Brain pericyte (primary cell): ENCODE data around the gene AMN1.
"Not testable (repeated sequence)": the region's sequence is repeated elsewhere in the genome, so short reads cannot be mapped to it uniquely, and the experiment has no call there.

ENCODE experiments used
- DNase-seq: peaks from one replicate; pipeline ENCODE4 v3.0.0-alpha.2; 2012; ENCODE audit warnings: low read depth, low spot score

The AMN1 gene

DNA sequence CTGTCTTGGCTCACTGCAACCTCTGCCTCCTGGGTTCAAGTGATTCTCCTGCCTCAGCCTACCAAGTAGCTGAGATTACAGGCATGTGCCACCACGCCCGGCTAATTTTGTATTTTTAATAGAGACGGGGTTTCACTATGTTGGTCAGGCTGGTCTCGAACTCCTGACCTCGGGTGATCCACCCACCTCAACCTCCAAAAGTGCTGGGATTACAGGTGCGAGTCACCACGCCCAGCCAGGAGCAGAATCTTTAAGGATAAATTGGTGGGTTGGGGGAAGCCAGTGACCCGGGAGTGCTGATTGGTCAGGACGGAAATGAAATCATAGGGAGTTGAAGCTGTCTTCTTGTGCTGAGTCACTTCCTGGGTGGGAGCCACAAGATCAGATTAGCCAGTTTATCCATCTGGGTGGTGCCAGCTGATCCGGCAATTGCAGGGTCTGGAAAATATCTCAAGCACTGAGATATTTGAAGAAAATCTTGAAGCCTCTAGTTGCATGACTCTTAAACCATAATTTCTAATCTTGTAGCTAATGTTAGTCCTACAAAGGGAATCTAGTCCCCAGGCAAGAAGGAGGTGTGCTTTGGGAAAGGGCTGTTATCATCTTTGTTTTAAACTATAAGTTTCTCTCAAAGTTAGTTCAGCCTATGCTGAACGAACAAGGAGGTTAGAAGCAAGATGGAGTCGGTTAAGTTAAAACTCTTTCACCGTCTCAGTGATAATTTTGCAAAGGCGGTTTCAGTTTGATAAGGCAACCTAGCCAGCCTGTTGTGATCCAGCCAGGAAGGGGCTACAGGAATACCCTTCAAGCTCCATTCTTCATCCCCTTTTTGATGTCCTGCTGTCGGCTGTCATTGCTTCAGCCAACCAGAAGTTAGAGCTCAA, 5.0 kb upstream of the AMN1 start:
- DNase-seq: not testable (repeated sequence)

DNA sequence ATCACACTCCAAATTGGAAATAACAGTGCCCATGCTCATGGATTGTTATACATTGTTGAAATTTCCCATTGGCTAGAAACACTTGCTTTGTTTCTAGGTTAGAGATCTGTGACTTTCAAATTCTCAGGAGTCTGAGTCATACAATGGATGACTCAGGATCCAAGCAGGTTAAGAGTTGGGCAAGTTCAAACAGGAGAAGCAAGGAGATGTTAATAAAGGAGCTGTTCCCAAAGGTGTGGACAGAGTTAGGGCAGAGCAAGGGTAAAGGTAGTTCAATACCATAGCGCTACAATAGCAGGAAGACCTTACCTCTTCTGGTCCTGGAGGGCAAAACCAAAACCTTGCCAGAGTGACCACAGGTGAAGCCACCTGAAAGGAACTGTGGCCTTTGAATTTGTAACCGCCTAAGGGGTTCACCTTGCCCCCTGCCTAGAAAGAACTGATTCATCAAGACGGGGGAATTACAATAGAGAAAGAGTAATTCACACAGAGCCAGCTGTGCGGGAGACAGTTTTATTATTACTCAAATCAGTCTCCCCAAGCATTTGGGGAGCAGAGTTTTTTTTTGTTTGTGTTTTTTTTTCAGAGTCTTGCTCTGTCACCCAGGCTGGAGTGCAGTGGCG, 4.2 kb upstream of the AMN1 start:
- DNase-seq: no peak

- DNase-seq: not testable (repeated sequence)
Observed at GRCh38 chr12:31731203-31731602, 2.4 kb upstream of the AMN1 start.

- no peak for DNase-seq
Observed at GRCh38 chr12:31729705-31730104, 884 bp upstream of the AMN1 start.

GRCh38 chr12:31728289-31728916, 418 bp downstream of the AMN1 start:
- no peak for DNase-seq

- DNase-seq: no peak
Observed at GRCh38 chr12:31727192-31727591, 1.6 kb downstream of the AMN1 start.

DNA sequence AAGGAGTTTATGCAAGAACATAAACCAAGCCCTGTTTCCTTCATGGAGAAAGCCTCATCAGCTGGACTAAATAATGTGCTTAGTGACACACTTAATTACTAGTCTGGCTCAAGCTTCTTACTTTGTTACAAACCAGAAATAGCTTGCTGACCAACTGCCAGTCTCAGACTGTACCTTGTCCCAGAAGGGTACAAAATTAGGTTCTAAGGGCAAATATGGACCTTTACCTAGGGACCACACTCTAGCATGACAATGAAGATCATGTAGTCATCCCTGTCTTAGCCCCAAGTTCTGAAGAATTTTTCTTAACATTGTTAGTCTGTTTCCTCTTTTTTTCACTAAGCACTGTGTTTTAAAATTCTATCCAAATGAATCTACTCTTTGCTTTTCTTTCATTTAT, 2.2 kb downstream of the AMN1 start:
- DNase-seq: no peak

DNA sequence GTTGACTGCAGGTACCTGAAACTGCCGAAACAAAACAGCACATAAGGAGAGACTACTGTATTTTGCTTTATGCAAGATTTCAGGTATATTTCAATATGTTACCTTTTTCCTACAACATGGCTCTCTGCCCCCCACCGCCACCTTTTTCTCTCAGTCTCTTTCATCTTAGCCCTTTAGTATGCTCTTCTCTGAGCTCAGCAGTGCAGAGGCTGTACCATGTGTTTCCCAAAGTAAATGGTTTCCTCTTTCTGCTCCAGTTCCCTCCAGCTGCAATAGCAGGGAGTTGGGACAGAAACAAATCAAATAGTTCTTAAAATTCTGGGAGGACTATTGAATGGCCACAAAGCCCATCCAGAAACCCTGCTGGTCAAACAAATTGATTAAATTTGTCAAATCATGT, 4.3 kb downstream of the AMN1 start:
- no peak for DNase-seq

- DNase-seq: no peak
Observed at GRCh38 chr12:31722580-31722979, 6.2 kb downstream of the AMN1 start.

DNA sequence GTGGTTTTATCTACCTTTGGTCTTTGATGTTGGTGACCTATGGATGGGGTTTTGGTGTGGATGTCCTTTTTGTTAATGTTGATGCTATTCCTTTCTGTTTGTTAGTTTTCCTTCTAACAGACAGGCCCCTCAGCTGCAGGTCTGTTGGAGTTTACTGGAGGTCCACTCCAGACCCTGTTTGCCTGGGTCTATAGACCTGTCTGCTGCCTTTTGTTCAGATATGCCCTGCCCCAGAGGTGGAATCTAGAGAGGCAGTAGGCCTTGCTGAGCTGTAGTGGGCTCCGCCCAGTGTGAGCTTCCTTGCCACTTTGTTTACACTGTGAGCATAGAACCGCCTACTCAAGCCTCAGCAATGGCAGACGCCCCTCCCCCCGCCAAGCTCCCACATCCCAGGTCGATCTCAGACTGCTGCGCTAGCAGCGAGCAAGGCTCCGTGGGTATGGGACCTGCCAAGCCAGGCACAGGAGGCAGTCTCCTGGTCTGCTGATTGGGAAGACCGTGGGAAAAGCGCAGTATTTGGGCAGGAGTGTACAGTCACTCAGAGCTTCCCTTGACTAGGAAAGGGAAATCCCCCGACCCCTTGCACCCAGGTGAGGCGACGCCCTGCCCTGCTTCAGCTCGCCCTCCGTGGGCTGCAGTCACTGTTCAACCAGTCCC, 10.2 kb downstream of the AMN1 start:
- not testable (repeated sequence) for DNase-seq

GRCh38 chr12:31716998-31717397, 11.8 kb downstream of the AMN1 start:
- not testable (repeated sequence) for DNase-seq

GRCh38 chr12:31715283-31715825, 13.5 kb downstream of the AMN1 start:
- no peak for DNase-seq

DNA sequence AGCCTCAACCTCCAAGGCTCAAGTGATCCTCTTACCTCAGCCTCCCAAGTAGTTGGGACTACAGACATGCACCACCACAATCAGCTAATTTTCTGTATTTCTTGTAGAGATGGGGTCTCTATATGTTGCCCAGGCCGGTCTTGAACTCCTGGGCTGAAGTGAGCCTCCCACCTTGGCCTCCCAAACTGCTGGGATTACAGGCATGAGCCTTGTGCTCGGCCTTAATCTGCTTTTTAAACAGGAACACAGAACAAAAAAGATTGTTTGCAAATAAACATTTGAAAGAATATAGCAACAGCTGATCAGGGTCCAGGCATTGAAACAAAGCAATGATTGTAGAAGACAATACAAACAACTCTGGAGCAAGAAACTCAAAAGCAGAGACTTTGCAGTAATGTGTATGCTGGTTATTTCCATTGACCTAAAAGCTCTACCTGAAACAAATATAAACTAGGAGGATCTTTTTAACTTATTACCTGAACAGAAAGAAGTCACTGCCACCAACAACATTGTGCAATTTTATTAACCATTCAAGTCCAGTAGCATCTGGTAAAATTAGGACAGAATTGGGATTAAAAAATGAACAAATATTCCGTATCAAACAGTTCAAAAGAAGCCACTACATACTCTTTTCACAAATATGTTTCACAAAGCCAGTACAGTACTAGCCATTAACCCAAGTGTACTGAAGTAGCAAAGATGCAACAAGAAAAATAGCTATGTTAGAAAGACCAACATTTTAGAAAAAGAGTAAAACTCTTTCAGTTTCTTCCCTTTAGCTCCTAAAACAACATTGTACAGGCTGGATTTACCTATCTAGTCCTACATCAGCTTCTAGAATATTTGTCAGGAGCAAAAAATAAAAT, 14.2 kb downstream of the AMN1 start:
- no peak for DNase-seq

DNA sequence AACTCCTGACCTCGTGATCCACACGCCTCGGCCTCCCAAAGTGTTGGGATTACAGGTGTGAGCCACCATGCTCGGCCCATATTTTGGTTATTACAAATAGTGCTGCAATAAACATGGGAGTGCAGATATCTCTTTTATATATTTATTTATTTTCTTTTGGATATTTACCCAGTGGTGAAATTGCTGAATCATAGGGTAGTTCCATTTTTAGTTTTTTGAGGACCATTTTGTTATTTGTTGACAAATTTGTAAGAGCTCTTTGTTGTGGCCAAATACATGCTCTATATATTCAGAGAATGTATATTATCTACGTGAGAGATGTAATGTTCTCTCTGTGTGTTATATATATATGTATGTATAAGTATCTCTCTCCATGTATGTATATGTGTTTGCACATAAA, 15.9 kb downstream of the AMN1 start:
- DNase-seq: no peak

- DNase-seq: no peak
Observed at GRCh38 chr12:31710021-31710818, 18.6 kb downstream of the AMN1 start.

DNA sequence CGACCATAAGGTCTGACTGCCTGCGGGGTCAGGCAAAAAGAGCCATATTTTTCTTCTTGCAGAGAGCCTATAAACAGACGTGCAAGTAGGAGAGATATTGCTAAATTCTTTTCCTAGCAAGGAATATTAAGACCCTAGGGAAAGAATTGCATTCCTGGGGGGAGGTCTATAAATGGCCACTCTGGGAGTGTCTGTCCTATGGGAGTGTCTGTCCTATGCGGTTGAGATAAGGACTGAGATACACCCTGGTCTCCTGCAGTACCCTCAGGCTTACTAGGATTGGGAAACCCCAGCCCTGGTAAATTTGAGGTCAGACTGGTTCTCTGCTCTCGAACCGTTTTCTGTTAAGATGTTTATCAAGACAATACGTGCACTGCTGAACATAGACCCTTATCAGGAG, 20.7 kb downstream of the AMN1 start:
- DNase-seq: not testable (repeated sequence)

DNA sequence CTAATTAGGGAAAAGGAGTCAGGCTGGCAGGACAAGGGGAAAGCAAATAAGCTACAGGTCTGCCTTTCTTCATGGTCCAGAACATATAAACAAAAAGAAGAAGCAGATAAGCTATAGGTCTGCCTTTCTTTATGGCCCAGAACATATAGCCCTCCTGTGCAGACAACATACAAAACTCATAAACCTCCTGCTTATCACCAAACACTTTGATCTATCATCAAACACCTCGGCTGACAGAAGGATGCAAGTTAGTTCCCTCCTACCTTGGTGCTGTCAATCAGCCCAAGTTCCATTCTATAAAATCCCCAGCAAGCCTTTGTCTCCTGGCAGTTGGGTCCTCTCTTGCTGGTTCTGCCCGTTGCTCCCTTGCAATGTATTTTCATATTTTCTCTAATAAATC, 23.2 kb downstream of the AMN1 start:
- no peak for DNase-seq

- DNase-seq: no peak
Observed at GRCh38 chr12:31702047-31702446, 26.8 kb downstream of the AMN1 start.

GRCh38 chr12:31689921-31690320, 38.9 kb downstream of the AMN1 start:
- DNase-seq: not testable (repeated sequence)

DNA sequence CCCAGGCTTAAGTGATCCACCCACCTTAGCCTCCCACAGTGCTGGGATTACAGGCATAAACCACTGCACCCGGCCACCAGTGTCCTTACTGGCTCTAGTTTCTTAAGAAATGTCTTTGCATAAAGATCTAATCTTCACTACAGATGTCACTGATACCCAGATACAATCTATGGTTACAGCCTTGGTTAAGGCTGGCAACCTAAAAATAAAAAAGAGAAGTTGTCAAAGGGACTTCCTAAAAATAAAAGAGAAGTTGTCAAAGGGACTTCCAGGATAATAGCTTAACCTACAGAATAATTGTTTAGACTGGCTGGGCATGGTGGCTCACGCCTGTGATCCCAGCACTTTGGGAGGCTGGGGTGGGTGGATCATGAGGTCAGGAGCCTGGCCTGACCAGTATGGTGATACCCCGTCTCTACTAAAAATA, 41.7 kb downstream of the AMN1 start:
- DNase-seq: no peak
